ENCODE data around the gene LIPM.

GRCh38 chr10:88762906-88763305 lies 39.6 kb upstream of the LIPM start:
- TF ChIP-seq YY1 (IDR thresholded peaks at IDR 0.05; ENCODE audit: insufficient read depth, insufficient read length) (no peak), ZNF274 (IDR thresholded peaks at IDR 0.05; ENCODE audit: low read depth, low read length) (no peak), SUZ12 (IDR thresholded peaks at IDR 0.05; ENCODE audit: extremely low read depth, insufficient read depth, insufficient read length) (no peak)

All from NT2/D1 (cell line).